GM21423 (cell line): ENCODE data around the gene PCDH12.

ENCODE experiments used
- ATAC-seq: cut with Tn5 transposase; IDR thresholded peaks from one replicate; pipeline ENCODE4 v1.9.1; 2021; ENCODE audit warnings: mild to moderate bottlenecking, moderate library complexity; ENCODE audit not compliant: unreplicated experiment

PCDH12 gene

DNA sequence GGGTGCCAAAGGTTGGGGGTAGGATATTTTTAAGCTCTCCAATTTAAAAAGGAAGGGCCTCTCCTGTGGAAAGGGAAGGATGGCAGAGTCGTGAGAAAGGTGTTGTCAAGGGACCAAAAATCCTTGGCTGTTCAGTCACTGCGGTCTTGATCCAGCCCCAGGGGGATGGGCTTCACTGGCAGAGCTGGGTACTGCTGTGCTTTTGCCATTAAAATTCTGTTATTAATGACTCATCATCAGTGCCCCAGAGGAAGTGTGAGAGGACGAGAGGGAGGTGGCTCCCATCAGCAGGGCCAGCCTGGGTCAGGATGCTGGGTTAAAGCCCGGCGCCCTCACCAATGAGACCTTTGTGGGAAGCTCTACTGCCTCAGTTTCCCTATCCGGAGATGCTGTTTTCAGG is 16.7 kb downstream of the PCDH12 start:
- no peak for ATAC-seq

DNA sequence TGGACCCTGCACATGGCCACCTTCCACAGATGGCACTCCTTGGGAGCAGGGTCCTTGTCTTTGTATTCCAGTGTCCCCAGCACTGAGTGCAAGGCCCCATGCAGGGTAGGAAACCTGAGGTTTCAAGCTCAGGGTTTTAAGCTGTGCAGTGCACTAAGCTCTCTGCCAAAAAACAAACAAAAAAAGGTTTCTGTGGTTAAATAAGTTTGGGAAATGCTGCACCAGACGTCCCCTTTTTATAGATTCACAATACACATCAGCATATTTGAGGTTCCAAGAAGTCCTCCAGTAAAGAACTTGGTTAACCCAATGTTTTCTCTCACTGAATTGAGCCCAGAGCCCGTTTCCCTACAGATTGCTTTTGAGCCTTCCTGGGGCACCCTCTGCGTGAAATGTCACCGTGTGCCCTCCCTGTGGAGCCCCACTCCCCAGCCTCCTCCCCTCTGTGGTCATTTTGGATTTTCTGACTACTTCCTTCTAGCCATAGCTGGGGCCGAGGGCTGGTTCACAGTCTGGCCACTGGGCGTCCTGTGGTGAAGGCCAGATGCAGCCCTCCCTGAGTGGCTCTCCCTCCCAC is 17.2 kb downstream of the PCDH12 start:
- no peak for ATAC-seq

DNA sequence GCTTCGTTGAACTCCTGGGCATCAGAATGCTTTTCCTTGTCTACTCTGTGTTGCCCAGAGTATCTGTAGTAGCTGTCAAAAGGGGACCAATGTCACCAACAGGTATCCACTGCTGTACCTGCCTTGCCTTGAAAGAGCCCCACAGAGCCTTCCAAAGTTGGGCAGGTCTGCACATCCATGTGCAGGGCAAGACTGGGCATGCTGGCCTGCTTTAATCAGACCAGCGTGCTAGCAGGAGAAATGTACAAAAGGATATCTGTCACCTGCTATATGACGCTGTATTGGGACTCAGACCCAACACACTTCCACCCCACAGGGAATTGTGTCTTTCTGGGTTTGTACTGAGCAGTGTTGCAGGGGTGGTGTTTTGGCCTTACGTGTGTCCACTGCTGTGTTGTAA is 22.5 kb downstream of the PCDH12 start:
- ATAC-seq = no peak

DNA sequence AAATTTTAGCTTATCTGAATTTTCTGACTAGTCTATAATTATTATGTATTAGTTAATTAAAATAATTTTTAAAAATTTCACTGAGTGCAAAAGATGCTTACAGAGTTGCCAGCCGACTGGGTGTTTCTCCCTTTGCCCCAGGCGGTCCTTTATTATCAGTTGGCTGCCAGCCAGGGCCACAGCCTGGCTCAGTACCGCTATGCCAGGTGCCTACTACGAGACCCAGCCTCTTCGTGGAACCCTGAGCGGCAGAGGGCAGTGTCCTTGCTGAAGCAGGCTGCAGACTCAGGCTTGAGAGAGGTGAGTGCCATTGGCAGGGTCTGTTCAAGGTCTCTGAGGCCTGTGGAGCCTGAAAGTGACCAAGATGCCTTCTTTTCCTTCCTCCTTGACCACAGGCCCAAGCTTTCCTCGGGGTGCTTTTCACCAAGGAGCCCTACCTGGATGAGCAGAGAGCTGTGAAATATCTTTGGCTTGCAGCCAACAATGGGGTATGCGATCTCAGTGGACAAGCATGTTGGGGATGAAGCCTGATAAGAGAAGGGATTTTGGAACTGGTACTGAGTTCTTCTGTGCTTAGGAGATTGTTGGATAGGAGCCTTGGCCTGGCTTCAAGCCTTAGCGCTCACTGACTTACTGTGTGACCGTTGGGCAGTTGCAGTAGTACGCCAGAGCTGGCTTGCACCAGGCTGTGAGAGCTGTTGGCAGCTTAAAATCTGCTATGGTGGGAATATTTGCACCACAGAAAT is 23.7 kb downstream of the PCDH12 start:
- ATAC-seq = no peak

DNA sequence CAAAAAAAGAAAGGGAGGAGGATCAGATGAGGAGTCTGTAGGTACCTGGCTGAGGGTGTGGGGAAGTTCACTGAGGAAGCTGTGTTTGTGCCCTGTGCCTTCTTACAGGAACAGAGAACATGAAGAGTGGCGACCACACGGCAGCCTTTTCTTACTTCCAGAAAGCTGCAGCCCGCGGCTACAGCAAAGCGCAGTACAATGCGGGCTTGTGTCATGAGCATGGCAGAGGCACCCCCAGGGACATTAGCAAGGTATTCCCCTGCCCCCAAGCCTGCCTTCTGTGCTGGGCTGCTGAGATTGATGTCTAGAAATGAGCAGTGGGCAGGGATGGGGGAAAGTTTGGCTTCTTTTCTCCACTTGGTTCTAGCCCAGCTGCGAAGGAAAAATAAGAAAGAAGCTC is 24.9 kb downstream of the PCDH12 start:
- no peak for ATAC-seq

DNA sequence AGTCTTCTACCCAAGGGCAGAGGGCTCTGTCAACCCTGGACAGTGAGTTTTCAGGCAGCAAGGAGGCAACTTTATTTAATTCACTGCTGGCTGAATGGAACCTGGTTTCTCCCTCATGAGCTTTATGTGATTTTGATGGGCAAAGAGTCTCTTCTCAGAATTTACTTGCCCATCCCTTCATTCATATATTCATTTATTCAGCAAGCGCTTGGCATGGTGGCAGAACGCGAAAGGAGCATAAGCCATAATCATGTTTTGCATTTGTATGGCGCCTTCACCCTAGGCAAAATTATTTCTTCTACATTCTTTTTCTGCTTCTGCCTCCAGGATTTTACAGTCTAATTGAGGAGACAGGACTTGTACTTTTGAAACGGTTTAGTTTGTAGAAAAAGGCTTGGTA is 26.3 kb downstream of the PCDH12 start:
- no peak for ATAC-seq

DNA sequence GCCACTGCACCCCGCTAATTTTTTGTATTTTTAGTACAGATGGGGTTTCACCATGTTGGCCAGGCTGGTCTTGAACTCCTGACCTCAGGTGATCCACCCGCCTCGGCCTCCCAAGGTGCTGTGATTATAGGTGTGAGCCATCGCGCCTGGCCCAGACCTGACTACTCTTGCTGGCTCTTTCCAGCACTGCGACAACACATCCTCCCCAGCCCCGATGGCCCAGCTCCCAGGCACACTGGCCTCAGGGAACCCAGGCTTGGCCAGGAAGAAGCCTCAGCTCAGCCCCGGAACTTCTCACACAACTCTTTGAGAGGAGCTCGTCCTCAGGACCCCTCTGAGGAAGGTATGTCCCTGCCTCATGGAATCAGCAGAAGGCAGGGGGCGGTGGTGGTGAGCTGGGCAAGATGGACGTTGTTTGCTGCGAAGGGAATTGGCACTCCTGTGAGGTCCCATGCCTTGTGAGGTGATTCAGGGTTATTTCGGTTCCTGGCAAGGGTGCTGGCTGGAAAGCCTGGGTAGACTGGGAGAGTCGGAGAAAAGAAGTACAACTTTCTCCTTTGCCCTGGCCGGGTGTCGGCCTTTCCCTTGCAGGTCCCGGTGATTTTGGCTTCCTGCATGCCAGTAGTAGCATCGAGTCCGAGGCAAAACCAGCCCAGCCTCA is 28.5 kb downstream of the PCDH12 start:
- no peak for ATAC-seq

DNA sequence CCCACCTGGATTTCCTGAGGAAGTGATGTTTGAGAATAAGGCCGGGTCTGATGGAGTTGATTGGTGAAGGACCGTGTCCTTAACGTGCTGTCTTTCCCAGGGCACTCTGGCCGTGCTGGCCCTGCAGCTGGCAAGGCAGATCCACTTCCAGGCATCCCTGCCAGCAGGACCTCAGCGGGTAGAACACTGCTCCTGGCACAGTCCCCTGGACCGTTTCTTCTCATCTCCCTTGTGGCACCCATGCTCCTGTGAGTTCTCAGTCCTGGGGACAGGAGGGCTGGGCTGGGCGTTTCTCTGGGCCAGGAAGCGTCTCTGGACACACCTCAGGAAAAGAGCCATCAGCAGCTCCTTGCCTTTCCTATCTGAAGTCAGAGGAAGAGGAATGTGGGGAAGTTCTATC is 30.0 kb downstream of the PCDH12 start:
- no peak for ATAC-seq

DNA sequence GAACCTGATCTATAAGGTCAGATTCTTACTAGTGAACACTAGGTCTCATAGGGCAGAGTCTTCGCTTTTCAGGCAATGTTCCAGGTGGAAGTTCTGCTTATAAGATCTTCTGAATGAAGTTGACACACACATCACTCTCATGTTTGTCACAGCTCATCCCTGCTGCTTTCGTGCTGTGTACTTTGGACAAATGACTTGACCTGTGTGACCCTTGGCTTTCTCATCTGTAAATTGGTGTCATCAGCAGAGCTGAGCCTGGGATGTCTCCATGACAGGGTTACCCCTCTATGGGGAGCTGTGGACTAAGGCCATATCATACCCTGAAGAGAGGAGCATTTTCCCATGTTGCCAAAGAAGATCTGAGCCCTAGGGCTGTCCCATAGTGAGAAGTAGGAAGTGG is 31.6 kb downstream of the PCDH12 start:
- ATAC-seq = no peak

DNA sequence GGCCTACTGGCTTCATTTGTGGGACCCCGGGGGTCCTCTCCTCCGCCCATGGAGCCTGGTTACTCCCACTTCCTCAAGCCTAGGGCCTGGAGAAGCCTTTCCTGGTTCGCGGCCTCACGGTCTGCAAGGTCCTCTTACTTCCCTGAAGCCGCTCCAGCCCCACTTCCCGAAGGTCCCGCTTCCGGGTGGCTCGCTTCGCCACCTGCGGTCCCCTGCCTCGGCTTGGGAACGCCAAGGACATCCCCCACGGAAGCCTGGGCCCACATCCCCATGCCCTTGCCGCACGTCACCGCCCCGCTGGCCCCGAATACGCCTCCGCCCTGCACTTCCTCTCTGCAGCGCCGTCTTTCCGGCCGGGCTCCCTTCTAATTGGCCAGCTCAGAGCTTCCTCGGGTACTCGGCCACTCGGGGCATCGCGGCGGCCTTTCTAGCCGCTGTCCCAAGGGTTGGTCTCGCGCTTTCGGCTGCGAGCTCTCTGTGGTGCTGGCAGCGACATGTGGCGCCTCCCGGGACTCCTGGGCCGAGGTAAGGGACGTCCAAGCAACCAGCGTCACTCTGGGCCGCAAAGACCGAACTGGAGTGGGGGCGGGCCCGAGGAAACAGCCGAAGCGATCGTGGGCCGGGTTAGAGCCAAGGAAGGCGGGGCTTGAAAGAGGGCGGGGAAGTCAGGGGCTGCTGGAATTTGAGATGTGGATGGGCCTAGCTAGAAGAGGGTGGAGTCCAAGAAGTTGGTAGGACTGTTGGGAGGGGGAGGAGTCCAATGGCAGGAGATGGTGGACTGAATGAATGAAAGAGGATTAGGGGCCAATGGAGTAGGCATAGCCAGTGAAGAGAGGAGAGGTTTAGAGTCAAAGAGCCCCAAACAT is 34.3 kb downstream of the PCDH12 start, which contains the start of gene DELE1:
TSS of gene DELE1 (plus strand) at position 424 of the 866 bp plus-strand sequence. CDS start at position 495, 71 bp downstream.
- peak; percentile 99 for ATAC-seq

DNA sequence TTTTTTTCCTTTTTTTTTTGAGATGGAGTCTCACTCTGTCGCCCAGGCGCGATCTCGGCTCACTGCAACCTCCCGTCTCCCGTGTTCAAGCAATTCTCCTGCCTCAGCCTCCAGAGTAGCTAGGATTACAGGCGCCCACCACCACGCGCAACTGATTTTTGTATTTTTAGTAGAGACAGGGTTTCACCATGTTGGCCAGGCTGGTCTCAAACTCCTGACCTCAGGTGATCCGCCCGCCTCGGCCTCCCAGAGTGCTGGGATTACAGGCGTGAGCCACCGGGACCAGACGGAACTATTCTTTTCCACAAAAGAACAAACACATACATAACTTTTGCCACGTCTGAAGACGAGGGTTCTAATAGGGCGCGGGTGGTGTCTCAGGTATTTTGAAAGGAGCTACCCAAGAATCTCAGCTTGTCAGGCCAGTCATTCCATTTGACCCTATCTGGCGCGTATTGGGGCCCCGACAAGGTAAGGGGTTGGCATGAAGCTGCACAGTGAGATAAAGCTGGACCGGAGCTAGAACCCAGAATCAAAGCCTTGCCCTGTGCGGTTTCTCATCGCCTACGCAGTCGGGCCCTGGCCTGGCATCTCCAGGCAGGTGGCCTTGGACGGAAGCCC is 35.1 kb downstream of the PCDH12 start:
- peak; percentile 8 for ATAC-seq

DNA sequence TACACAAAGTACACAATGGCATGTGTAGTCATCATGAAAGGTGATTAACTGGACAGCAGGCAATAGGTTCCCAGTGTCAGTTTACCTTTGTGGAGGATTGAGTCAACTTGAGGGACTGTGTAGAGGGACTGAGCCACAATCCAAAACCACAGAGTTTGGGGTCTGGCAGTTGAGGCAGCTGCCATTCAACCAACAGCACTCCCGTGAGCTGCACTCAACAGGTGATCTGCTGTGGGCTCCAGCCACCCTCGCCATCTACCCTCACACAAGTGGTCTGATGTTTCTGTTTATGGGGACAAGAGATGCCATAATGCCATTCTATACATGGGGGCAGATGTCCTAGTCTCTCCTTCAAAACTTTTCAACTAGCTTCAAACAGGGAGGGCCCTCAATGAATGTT is 37.2 kb downstream of the PCDH12 start:
- no peak for ATAC-seq

DNA sequence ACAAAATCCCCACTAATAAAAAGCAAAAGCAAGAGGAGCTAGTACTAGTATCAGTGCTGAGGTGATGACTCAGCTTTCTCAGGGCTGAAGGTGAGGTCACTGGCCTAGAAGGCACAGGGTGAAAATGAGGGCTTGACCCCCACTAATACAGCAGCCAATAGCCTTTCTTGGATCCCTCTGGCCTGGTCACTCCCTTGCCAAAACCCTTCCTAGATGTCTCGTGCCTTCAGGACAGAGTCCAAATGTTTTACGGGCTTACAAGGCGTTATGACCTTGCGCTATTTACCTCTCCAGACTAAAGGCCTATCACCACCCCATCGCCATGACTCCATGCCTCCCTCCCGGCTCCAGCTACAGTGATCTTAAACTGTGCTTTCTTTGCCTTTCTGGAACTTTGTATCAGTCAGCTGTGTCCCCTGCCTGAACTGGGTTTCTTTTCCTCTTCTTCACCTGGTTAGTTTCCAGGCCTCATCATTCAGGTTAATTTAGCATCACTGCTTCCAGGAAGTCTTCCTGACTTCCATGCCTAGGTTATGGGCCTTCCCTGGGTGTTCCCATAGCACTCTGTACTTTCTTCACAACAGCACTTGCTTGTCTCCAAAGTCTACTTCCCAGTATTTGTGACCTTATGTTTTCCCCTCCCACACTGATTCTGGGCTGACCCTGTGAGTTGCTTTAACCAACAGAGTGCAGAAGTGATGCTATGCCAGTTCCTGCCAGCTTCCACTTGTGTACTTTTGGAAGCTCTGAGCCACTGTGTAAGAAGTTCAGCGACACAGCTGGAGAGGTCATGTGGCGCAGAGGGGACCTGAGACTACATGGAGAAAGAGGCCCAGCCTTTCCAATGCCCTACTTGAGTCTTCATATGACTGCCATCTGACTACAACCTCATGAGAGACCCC is 38.5 kb downstream of the PCDH12 start:
- ATAC-seq = no peak

DNA sequence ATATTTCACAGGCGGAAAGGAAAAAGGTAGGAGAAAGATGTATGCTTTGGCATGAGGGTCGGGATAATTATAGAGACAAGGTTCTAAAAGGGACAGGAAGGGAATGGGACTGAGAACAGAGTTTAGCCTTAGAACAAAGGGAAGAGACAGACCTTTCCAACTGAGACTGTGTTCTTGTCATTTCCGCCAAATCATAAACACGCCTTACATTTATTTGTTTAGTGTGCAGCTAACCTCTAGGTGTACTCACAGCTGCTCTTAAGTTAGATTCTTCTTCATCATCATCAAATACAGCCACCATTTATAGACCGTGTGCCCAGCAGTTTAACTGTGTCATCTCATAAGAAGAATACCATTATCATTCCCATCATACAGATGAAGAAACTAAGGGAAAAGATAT is 40.2 kb downstream of the PCDH12 start:
- ATAC-seq = no peak

DNA sequence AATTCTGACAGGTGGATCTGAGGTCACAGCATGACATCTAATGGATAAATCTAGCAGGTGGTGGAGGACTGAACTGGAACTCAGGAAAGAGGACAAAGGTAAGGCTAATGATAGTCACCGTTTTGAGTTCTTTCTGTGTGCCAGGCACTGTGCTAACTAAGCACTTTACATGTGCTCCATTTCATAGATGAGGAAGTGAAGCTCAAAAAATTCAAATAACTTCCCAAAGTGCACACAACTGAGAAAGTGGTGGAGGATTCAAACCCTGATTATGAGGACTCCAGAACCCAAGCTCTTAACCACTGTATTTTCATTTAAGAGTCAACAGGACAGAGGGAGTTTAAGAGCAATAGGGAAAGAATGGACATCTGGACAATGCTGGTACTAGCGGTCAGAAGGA is 41.5 kb downstream of the PCDH12 start:
- no peak for ATAC-seq

DNA sequence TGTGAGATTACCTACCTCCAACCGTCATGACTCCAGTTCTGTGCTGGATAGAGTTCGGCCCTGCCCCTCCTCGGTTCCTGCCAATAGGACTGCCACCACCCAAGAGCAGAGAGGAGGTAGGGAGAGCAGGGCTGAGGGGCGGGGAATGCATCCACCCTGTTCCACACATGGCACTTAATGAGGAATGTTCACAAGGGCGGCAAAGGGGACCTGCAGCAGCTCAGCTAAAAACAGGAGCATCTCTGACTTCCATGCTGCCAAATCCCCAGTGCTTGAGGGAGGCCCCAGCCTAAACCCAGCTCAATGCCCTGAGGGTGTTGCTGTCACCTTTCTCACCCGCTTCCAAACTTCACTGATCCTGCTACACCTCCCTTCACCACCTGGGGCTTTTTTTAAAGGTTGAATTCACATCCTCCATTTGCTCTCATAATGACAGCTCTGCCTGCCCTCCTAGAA is 42.1 kb downstream of the PCDH12 start:
- no peak for ATAC-seq

DNA sequence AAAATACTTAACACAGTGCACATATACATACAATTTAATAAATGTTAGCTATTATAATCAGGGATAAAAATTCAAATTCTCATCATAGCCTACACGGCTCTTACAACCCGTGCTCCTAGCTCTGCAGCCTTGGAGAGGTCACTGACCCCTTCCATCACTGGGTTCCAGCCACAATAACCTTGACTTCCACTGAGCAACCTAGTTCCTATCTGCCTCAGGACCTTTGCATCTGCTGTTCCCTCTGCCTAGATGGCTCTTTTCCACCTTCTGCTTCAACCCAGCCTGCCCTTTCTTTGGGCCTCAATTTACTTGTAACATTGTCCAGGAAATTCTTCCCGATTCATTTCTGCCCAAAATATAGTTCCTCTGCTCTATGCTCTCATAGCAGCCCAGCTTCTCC is 43.2 kb downstream of the PCDH12 start:
- no peak for ATAC-seq

DNA sequence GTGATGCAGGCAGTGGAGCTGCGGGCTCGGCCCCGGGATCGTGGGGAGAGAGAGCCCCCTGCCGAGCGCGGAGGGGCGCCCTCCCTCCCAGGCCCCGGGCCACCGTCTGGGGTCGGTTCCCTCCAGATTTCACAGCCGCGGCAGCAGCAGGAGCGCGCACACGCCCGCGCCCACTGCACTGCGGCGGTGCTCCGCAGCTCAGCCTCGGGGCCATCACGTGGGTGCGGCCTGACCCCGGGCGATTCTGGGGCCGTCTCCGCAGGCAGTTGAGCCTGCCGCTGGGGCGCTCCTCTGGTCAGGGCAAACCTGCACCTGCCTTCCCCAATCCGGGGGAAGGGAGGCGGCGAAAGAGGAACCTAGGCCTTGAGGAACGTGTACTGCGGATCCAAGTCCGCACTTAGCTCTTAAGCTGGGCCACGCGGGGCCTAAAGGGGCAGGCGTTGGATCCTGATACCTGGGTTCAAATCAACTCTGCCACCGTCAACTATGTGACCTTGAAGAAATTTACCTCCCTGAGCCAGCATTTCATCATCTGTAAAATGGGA is 43.7 kb downstream of the PCDH12 start:
- ATAC-seq = peak; percentile 68

DNA sequence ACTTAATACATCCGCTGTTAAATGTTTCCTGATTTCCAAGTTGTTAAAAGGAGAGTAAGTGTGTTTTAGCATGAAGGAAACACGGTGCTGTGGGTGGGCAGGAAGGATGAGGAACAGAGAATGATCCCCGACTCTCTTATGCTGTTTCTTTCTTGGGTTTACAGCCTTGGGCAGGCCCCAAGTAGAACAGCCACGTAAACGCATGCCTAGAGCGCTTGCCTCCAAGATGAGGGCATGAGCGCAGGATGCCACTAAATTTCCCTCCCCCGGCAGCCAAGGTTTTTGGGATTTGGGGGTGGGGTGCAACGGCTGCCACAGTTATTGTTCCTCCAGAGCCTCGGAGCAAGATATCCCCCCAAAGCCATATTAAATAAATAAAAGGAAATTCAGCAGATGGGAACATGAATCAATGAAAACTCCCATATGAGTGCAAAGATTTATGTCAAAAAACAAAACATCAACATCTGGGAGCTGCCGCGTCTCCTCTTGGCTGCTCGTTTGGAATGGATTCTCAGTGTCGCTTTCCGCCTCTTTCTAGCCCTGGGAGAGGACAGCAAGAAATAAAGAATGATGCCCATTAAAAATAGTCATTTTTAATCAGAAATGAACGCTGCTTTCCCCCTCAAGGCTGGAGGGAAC is 44.3 kb downstream of the PCDH12 start:
- no peak for ATAC-seq
